C4-2B (cell line): ENCODE results near the gene DUSP18.

Source experiments
- CTCF ChIP-seq: fragments of 450-650 bp; conservative IDR thresholded peaks from 2 replicates; pipeline ENCODE4 v1.5.1; 2017; ENCODE audit warnings: mild to moderate bottlenecking
- ZFX ChIP-seq: fragments of 450-650 bp; IDR thresholded peaks from 2 replicates; pipeline ENCODE4 v1.6.1; 2017

- TF ChIP-seq CTCF: no peak
- TF ChIP-seq ZFX: no peak
Measured at GRCh38 chr22:30617819-30618218, 49.9 kb downstream of the DUSP18 start.
